Chondrocyte (in vitro differentiated cells): ENCODE measurements around the gene RYR2. TPM values are rescaled to one million over a fixed set of nuclear protein-coding genes. Genes with fewer than 3 reads are reported as not detected.

Experiments
- DNase-seq: peaks from one replicate; pipeline ENCODE4 v3.0.0; 2021; ENCODE audit warnings: mixed read lengths, low spot score
- H3K27ac Mint-ChIP-seq: one replicate; pipeline ENCODE4 v1.8.0; 2021; ENCODE audit warnings: mild to moderate bottlenecking, moderate library complexity, mixed read lengths; ENCODE audit not compliant: unreplicated experiment
- H3K27me3 Mint-ChIP-seq: 2 replicates; pipeline ENCODE4 v1.8.0; 2021; ENCODE audit warnings: low read depth, mixed read lengths
- H3K36me3 Mint-ChIP-seq: 2 replicates; pipeline ENCODE4 v1.8.0; 2021; ENCODE audit warnings: low read depth, mixed read lengths
- H3K4me1 Mint-ChIP-seq: 2 replicates; pipeline ENCODE4 v1.8.0; 2021; ENCODE audit warnings: low read depth, mild to moderate bottlenecking, mixed read lengths
- H3K4me3 Mint-ChIP-seq: one replicate; pipeline ENCODE4 v1.8.0; 2021; ENCODE audit warnings: mild to moderate bottlenecking, moderate library complexity, mixed read lengths; ENCODE audit not compliant: unreplicated experiment
- H3K9me3 Mint-ChIP-seq: 2 replicates; pipeline ENCODE4 v1.8.0; 2021; ENCODE audit warnings: low read depth, mixed read lengths
- CTCF ChIP-seq: fragments of 200-600 bp; sonication (generic); IDR thresholded peaks from 2 replicates; pipeline ENCODE4 v1.5.0; 2021; ENCODE audit warnings: antibody characterized with exemption, mild to moderate bottlenecking, moderate library complexity
- total RNA-seq: library from RNA; stranded (reverse); gene quantifications from 3 replicates; pipeline ENCODE4 v1.2.1, GENCODE V29; 2021

RYR2 gene
- total RNA-seq, 1 donor from 2014 or later, result 0.12 TPM

GRCh38 chr1:237503292-237503691 is 461.3 kb downstream of the RYR2 start:
- no peaks in the 10 kb centered on the region for H3K36me3 Mint-ChIP-seq
- H3K4me1 Mint-ChIP-seq, result no peaks in the 10 kb centered on the region
- peaks cover 5% of the 10 kb centered on the region for H3K27me3 Mint-ChIP-seq
- H3K9me3 Mint-ChIP-seq, result no peaks in the 10 kb centered on the region
- H3K27ac Mint-ChIP-seq, result no peak overlapping the region
- no peak overlapping the region for H3K4me3 Mint-ChIP-seq
- no peak for DNase-seq
- TF ChIP-seq CTCF, result no peak

- no peak for TF ChIP-seq CTCF
- no peaks in the 10 kb centered on the region for H3K4me1 Mint-ChIP-seq
- no peaks in the 10 kb centered on the region for H3K9me3 Mint-ChIP-seq
- H3K4me3 Mint-ChIP-seq, result no peak overlapping the region
- no peak overlapping the region for H3K27ac Mint-ChIP-seq
- no peaks in the 10 kb centered on the region for H3K36me3 Mint-ChIP-seq
- peaks cover 8% of the 10 kb centered on the region for H3K27me3 Mint-ChIP-seq
- no peak for DNase-seq
These were observed 465.0 kb downstream of the RYR2 start for GRCh38 chr1:237507005-237507404.

- no peaks in the 10 kb centered on the region for H3K4me1 Mint-ChIP-seq
- H3K36me3 Mint-ChIP-seq, result no peaks in the 10 kb centered on the region
- TF ChIP-seq CTCF, result no peak
- no peaks in the 10 kb centered on the region for H3K9me3 Mint-ChIP-seq
- H3K27ac Mint-ChIP-seq, result no peak overlapping the region
- no peak overlapping the region for H3K4me3 Mint-ChIP-seq
- DNase-seq, result no peak
- peaks cover 2% of the 10 kb centered on the region for H3K27me3 Mint-ChIP-seq
These were observed 467.8 kb downstream of the RYR2 start for GRCh38 chr1:237509748-237510147.

- no peak overlapping the region for H3K27ac Mint-ChIP-seq
These were observed 483.1 kb downstream of the RYR2 start for GRCh38 chr1:237525102-237525501.

GRCh38 chr1:237527761-237528160 is 485.8 kb downstream of the RYR2 start:
- peaks cover 14% of the 10 kb centered on the region for H3K9me3 Mint-ChIP-seq
- no peak overlapping the region for H3K27ac Mint-ChIP-seq
- no peaks in the 10 kb centered on the region for H3K4me1 Mint-ChIP-seq
- no peaks in the 10 kb centered on the region for H3K27me3 Mint-ChIP-seq
- no peak for TF ChIP-seq CTCF
- no peak overlapping the region for H3K4me3 Mint-ChIP-seq
- H3K36me3 Mint-ChIP-seq, result no peaks in the 10 kb centered on the region
- DNase-seq, result no peak

More at GRCh38 chr1:237525102-237525501, 483.1 kb downstream of the RYR2 start:
- TF ChIP-seq CTCF, result no peak
- H3K4me3 Mint-ChIP-seq, result no peak overlapping the region
- H3K27me3 Mint-ChIP-seq, result no peaks in the 10 kb centered on the region
- DNase-seq, result no peak
- H3K9me3 Mint-ChIP-seq, result peaks cover 14% of the 10 kb centered on the region
- H3K36me3 Mint-ChIP-seq, result no peaks in the 10 kb centered on the region
- no peaks in the 10 kb centered on the region for H3K4me1 Mint-ChIP-seq
